HepG2 (cell line): ENCODE measurements around the gene CYP4F22. TPM values are rescaled to one million over a fixed set of nuclear protein-coding genes. Genes with fewer than 3 reads are reported as not detected.

Source experiments
- ATAC-seq: fragments of 200-7000 bp; cut with Tn5 transposase; 3 replicates; pipeline ENCODE4 v1.9.1; 2020; ENCODE audit warnings: mild to moderate bottlenecking, moderate library complexity
- BruUV-seq: library from RNA; stranded (reverse); fragments of 400-500 nt; replicated peaks from 2 replicates; lab custom pipeline; 2021; lab: Mats Ljungman, UMichigan
- CTCF ChIA-PET: fragments of 300-600 bp; formaldehyde crosslinking; extraction: SDS; loops from one replicate; lab custom pipeline; 2021; ENCODE audit warnings: low total read pairs, inconsistent platforms, low intra/inter-chr PET ratio; lab: Yijun Ruan, JAX
- POLR2A ChIA-PET: fragments of 350-600 bp; sonication (Branson Sonifier 250); formaldehyde crosslinking; loops from one replicate; lab custom pipeline; 2020; ENCODE audit warnings: antibody characterized with exemption, inconsistent platforms; lab: Yijun Ruan, JAX
- DNase-seq: peaks from one replicate; pipeline ENCODE4 v3.0.0-alpha.2; 2015; ENCODE audit warnings: low spot score
- FAIRE-seq: peaks from 3 replicates; lab custom pipeline; 2011; peaks lifted over from hg19 to GRCh38; lab: Jason Lieb, UNC
- H2AFZ ChIP-seq: one replicate; pipeline ENCODE4 v1.6.1; 2011; ENCODE audit warnings: low read length, inconsistent platforms
- H3K27ac ChIP-seq: fragments of 300-600 bp; 3 replicates; pipeline ENCODE4 v1.8.0; 2011; ENCODE audit warnings: mixed run types, mild to moderate bottlenecking, mixed read lengths, low read length, inconsistent platforms; ENCODE audit not compliant: insufficient read depth; ENCODE audit errors: extremely low read length
- H3K27me3 ChIP-seq, 2 experiments: fragments of 200-600 bp in 1 of 2; 2 replicates in 1 of 2; 3 replicates in 1 of 2; pipeline versions ENCODE4 v1.6.0 to v1.8.0; 2011; ENCODE audit warnings: low read length in 2 of 2, mild to moderate bottlenecking in 2 of 2, moderate library complexity in 2 of 2, inconsistent platforms in 1 of 2; ENCODE audit not compliant: insufficient read depth in 2 of 2, control insufficient read depth in 1 of 2
- H3K36me3 ChIP-seq, 2 experiments: fragments of 200-600 bp in 1 of 2; replicated peaks in 1 of 2; 2 replicates in 1 of 2; 3 replicates in 1 of 2; pipeline versions ENCODE4 v1.5.1 to v1.8.0; 2011; ENCODE audit warnings: low read length in 2 of 2, inconsistent platforms in 1 of 2; ENCODE audit not compliant: insufficient read depth in 2 of 2, control insufficient read depth in 1 of 2
- H3K4me1 ChIP-seq: 2 replicates; pipeline ENCODE4 v1.5.1; 2012; ENCODE audit warnings: low read length, inconsistent platforms; ENCODE audit not compliant: insufficient read depth
- H3K4me2 ChIP-seq: 2 replicates; pipeline ENCODE4 v1.6.0; 2011; ENCODE audit warnings: low read depth, low read length, inconsistent platforms
- H3K4me3 ChIP-seq, 3 experiments: fragments of 200-600 bp in 1 of 3; sonication (generic), shearing (Covaris generic) in 1 of 3; replicated peaks in 1 of 3; 2 replicates each; pipeline ENCODE4 v1.5.1; 2011 to 2016; ENCODE audit warnings: low read length in 3 of 3, inconsistent platforms in 2 of 3, low read depth in 2 of 3, mild to moderate bottlenecking in 2 of 3, control low read depth in 1 of 3, mixed read lengths in 1 of 3; ENCODE audit not compliant: insufficient read depth in 1 of 3
- H3K79me2 ChIP-seq: one replicate; pipeline ENCODE4 v1.6.1; 2011; ENCODE audit warnings: low read length, inconsistent platforms; ENCODE audit not compliant: insufficient read depth
- H3K9ac ChIP-seq: 2 replicates; pipeline ENCODE4 v1.6.0; 2011; ENCODE audit warnings: mild to moderate bottlenecking, low read depth, low read length, inconsistent platforms; ENCODE audit not compliant: insufficient read depth
- H3K9me3 ChIP-seq: 2 replicates; pipeline ENCODE4 v1.5.1; 2012; ENCODE audit warnings: mild to moderate bottlenecking, low read length
- H4K20me1 ChIP-seq: 2 replicates; pipeline ENCODE4 v1.6.0; 2011; ENCODE audit warnings: inconsistent platforms, mild to moderate bottlenecking, low read length, moderate library complexity; ENCODE audit not compliant: insufficient read depth
- CHD4 ChIP-seq: fragments of 200-600 bp; sonication (generic); IDR thresholded peaks from 2 replicates; pipeline ENCODE4 v1.7.0; 2017; ENCODE audit warnings: mild to moderate bottlenecking, low read length, borderline replicate concordance
- GTF2F1 ChIP-seq: fragments of 150-350 bp; IDR thresholded peaks from 2 replicates; pipeline ENCODE4 v1.6.1; 2014; ENCODE audit warnings: low read length
- MBNL3 ChIP-seq: fragments of 250-450 bp; sonication (Bioruptor Pico); conservative IDR thresholded peaks from 2 replicates; pipeline ENCODE4 v1.8.0; 2022; ENCODE audit warnings: mild to moderate bottlenecking, inconsistent platforms
- MIXL1 ChIP-seq: IDR thresholded peaks from 2 replicates; pipeline ENCODE4 v1.6.1; 2016
- MTF2 ChIP-seq: sonication (generic); formaldehyde crosslinking; IDR thresholded peaks from 2 replicates; pipeline ENCODE4 v1.5.0; 2020; ENCODE audit warnings: missing genetic modification reagents, borderline replicate concordance
- RNF219 ChIP-seq: sonication (generic); formaldehyde crosslinking; IDR thresholded peaks from 2 replicates; pipeline ENCODE4 v1.5.0; 2020; ENCODE audit warnings: mild to moderate bottlenecking, missing genetic modification reagents
- SIN3A ChIP-seq: IDR thresholded peaks from 2 replicates; pipeline ENCODE4 v1.6.1; 2011; ENCODE audit warnings: low read depth, mild to moderate bottlenecking, control low read depth, low read length, borderline replicate concordance
- ZFP37 ChIP-seq: sonication (generic); formaldehyde crosslinking; IDR thresholded peaks from 2 replicates; pipeline ENCODE4 v1.4.0; 2020; ENCODE audit warnings: missing genetic modification reagents, borderline replicate concordance
- ZNF597 ChIP-seq: sonication (generic); formaldehyde crosslinking; IDR thresholded peaks from 2 replicates; pipeline ENCODE4 v1.5.0; 2020; ENCODE audit warnings: missing genetic modification reagents
- ZNF598 ChIP-seq: sonication (generic); formaldehyde crosslinking; IDR thresholded peaks from 2 replicates; pipeline ENCODE4 v1.5.1; 2020; ENCODE audit warnings: mild to moderate bottlenecking, missing genetic modification reagents, borderline replicate concordance
- WGBS: methylation state at CpG from one replicate; pipeline ENCODE4 v1.1.6; 2017; ENCODE audit warnings: low lambda C conversion rate; 5-methylcytosine and 5-hydroxymethylcytosine counted together
- in situ Hi-C: cut with HindIII; loops from 2 replicates; pipeline ENCODE4 v1.10.0; 2017; ENCODE audit warnings: low pct_unique_long_range_greater_than_20kb; ENCODE audit not compliant: extremely low pct_ligation_motif_present
- intact Hi-C: fragments of 100-400 bp; cut with micrococcal nuclease; formaldehyde crosslinking; loops from one replicate; pipeline ENCODE4 v1.10.0; 2022; ENCODE audit not compliant: unreplicated experiment
- polyA plus RNA-seq, 8 experiments: library from polyadenylated mRNA; depleted of rRNA in 3 of 8; stranded (reverse) in 7 of 8; unstranded in 1 of 8; fragments of >200 nt; fragmentation: Illumina TruSeq in 4 of 8; extraction: Trizol in 4 of 8; gene quantifications; 2 replicates each; pipeline versions ENCODE4 v1.2.1 to v1.2.3, GENCODE V29; 2011 to 2016; ENCODE audit warnings: low read depth in 4 of 8, missing spikeins in 1 of 8, mixed read lengths in 1 of 8; ENCODE audit not compliant: insufficient read depth in 1 of 8
- total RNA-seq, 5 experiments: library from RNA; depleted of rRNA; stranded (reverse); fragments of >200 nt; fragmentation: Illumina TruSeq; extraction: Trizol; gene quantifications; 2 replicates each; pipeline ENCODE4 v1.2.3, GENCODE V29; 2016; ENCODE audit warnings: low read depth in 1 of 5

CYP4F22 gene
- total and polyA plus RNA-seq, 2 of the 13 experiments (the other 11 are each of a cell fraction or from before 2014, with no cell fraction given) = 0.05 TPM; not detected in 1

- Histone ChIP-seq H2AFZ (no peak overlapping the region), H3K79me2 (no peaks in the 10 kb centered on the region), H3K4me1 (peaks cover 12% of the 10 kb centered on the region), H3K4me3 (no peak overlapping the region), H4K20me1 (no peaks in the 10 kb centered on the region), H3K36me3 (no peaks in the 10 kb centered on the region), H3K27me3 (0 out of 5 replicates have a peak, but pooled peaks cover 0 to 4% of the 10 kb centered on the region in 2 experiments), H3K4me2 (no peak overlapping the region), H3K9me3 (no peaks in the 10 kb centered on the region), H3K9ac (no peak overlapping the region), H3K27ac (no peak overlapping the region)
- 28% methylated on average over 4 of the region's 4 CpGs for WGBS
- DNase-seq (no peak), ATAC-seq (no peak), FAIRE-seq (no peak)
- ChIA-PET POLR2A (no interaction called here), CTCF (no interaction called here)
- intact Hi-C loops = no loop called here
- BruUV-seq = no TSS peak
- TF ChIP-seq SIN3A (no peak), ZNF597 (CRISPR knock-in tag) (no peak), CHD4 (no peak), ZNF598 (CRISPR knock-in tag) (no peak), MBNL3 (CRISPR knock-in tag) (no peak), MTF2 (no peak), RNF219 (no peak), GTF2F1 (no peak), MIXL1 (CRISPR knock-in tag) (no peak), ZFP37 (CRISPR knock-in tag) (no peak)
- in situ Hi-C loops = no loop called here
Observed at GRCh38 chr19:15536350-15536749, 28.0 kb downstream of the CYP4F22 start.
